Stimulated activated CD8-positive, alpha-beta memory T cell treated with anti-CD3 and anti-CD28 coated beads, Interleukin-15, amount 100 ng/mL, for 48 hours (primary cell): ENCODE measurements around the gene VAV3.
A peak's percentile ranks its signal among the peaks of the same experiment; 100 is the strongest.
"Not testable (repeated sequence)": the region's sequence is repeated elsewhere in the genome, so short reads cannot be mapped to it uniquely, and the experiment has no call there.

Source experiments
- DNase-seq, 2 donors: peaks; one replicate each; pipeline ENCODE4 v3.0.0-alpha.2; 2020; ENCODE audit warnings: low read depth in 2 of 2

VAV3 gene

GRCh38 chr1:107965110-107965991 is at the start of gene VAV3:
Gene VAV3, minus strand, starts transcription at chr1:107965180. Its CDS starts 311 bp downstream, at chr1:107964869.
- DNase-seq, result peak; percentile 54 to 60

GRCh38 chr1:108012553-108012952 is 47.6 kb upstream of the VAV3 start:
- DNase-seq, result no peak

GRCh38 chr1:108011295-108011694 is 46.3 kb upstream of the VAV3 start:
- DNase-seq, result no peak

GRCh38 chr1:108010581-108010980 is 45.6 kb upstream of the VAV3 start:
- no peak for DNase-seq

GRCh38 chr1:108009603-108010195 is 44.7 kb upstream of the VAV3 start:
- DNase-seq, result no peak

- no peak for DNase-seq
These were observed 42.6 kb upstream of the VAV3 start for GRCh38 chr1:108007531-108007930.

- DNase-seq, result no peak
These were observed 42.1 kb upstream of the VAV3 start for GRCh38 chr1:108007070-108007469.

- not testable (repeated sequence) for DNase-seq
These were observed 39.9 kb upstream of the VAV3 start for GRCh38 chr1:108004919-108005318.

GRCh38 chr1:108000620-108001111 is 35.7 kb upstream of the VAV3 start:
- no peak for DNase-seq

- no peak for DNase-seq
These were observed 35.2 kb upstream of the VAV3 start for GRCh38 chr1:108000184-108000583.

GRCh38 chr1:107997866-107998265 is 32.9 kb upstream of the VAV3 start:
- DNase-seq, result no peak

- DNase-seq, result no peak
These were observed 28.9 kb upstream of the VAV3 start for GRCh38 chr1:107993920-107994319.

GRCh38 chr1:107992347-107992746 is 27.4 kb upstream of the VAV3 start:
- DNase-seq, result no peak

GRCh38 chr1:107991371-107992066 is 26.5 kb upstream of the VAV3 start:
- no peak for DNase-seq

- no peak for DNase-seq
These were observed 25.6 kb upstream of the VAV3 start for GRCh38 chr1:107990606-107991005.

GRCh38 chr1:107981277-107981676 is 16.3 kb upstream of the VAV3 start:
- DNase-seq, result no peak

GRCh38 chr1:107979926-107980325 is 14.9 kb upstream of the VAV3 start:
- DNase-seq, result no peak

- DNase-seq, result no peak
These were observed 14.1 kb upstream of the VAV3 start for GRCh38 chr1:107979088-107979487.

- no peak for DNase-seq
These were observed 11.9 kb upstream of the VAV3 start for GRCh38 chr1:107976836-107977235.

- DNase-seq, result peak in 1 of 2 donors; percentile 21
These were observed 11.5 kb upstream of the VAV3 start for GRCh38 chr1:107976431-107976830.

- DNase-seq, result no peak
These were observed 10.9 kb upstream of the VAV3 start for GRCh38 chr1:107975851-107976250.

GRCh38 chr1:107974090-107974489 is 9.1 kb upstream of the VAV3 start:
- DNase-seq, result no peak
